NCI-H69 (cell line): ENCODE measurements around the gene GCH1.
"Not testable (repeated sequence)": the region's sequence is repeated elsewhere in the genome, so short reads cannot be mapped to it uniquely, and the experiment has no call there.

Experiments
- DNase-seq: peaks from one replicate; lab custom pipeline; 2025; lab: John Stamatoyannopoulos, UW

The GCH1 gene

GRCh38 chr14:54908190-54908589 lies 5.6 kb upstream of the GCH1 start:
- DNase-seq = no peak

- no peak for DNase-seq
These were observed 3.4 kb upstream of the GCH1 start for GRCh38 chr14:54906075-54906474.

GRCh38 chr14:54902143-54902520 lies 494 bp downstream of the GCH1 start:
- peak; percentile 91 for DNase-seq

GRCh38 chr14:54901380-54902142 lies 1.1 kb downstream of the GCH1 start:
- peak; percentile 47 for DNase-seq

- no peak for DNase-seq
These were observed 3.1 kb downstream of the GCH1 start for GRCh38 chr14:54899573-54899972.

GRCh38 chr14:54897809-54898555 lies 4.6 kb downstream of the GCH1 start:
- DNase-seq = not testable (repeated sequence)

- no peak for DNase-seq
These were observed 6.9 kb downstream of the GCH1 start for GRCh38 chr14:54895683-54896082.

GRCh38 chr14:54894995-54895394 lies 7.6 kb downstream of the GCH1 start:
- DNase-seq = peak; percentile 57

- peak; percentile 77 for DNase-seq
These were observed 9.4 kb downstream of the GCH1 start for GRCh38 chr14:54893151-54893760.

GRCh38 chr14:54891471-54892245 lies 11.0 kb downstream of the GCH1 start:
- DNase-seq = no peak

GRCh38 chr14:54890788-54891187 lies 11.8 kb downstream of the GCH1 start:
- no peak for DNase-seq

- no peak for DNase-seq
These were observed 12.7 kb downstream of the GCH1 start for GRCh38 chr14:54889919-54890318.

- no peak for DNase-seq
These were observed 20.1 kb downstream of the GCH1 start for GRCh38 chr14:54882521-54882920.

GRCh38 chr14:54881761-54882401 lies 20.7 kb downstream of the GCH1 start:
- no peak for DNase-seq

GRCh38 chr14:54881235-54881760 lies 21.3 kb downstream of the GCH1 start:
- no peak for DNase-seq

- no peak for DNase-seq
These were observed 25.0 kb downstream of the GCH1 start for GRCh38 chr14:54877703-54878021.

GRCh38 chr14:54877015-54877702 lies 25.5 kb downstream of the GCH1 start:
- peak; percentile 44 for DNase-seq

GRCh38 chr14:54875648-54876047 lies 27.0 kb downstream of the GCH1 start:
- DNase-seq = not testable (repeated sequence)

- peak; percentile 42 for DNase-seq
These were observed 32.2 kb downstream of the GCH1 start for GRCh38 chr14:54870154-54871090.

GRCh38 chr14:54867011-54867410 lies 35.6 kb downstream of the GCH1 start:
- no peak for DNase-seq
